ENCODE measurements around the gene FOSL2. TPM values are rescaled to one million over a fixed set of nuclear protein-coding genes. Genes with fewer than 3 reads are reported as not detected.

Gene FOSL2
- total RNA-seq, 1 experiment from 2014 or later = 4.0 TPM

- no peaks in the 10 kb centered on the region for H3K9me3 Mint-ChIP-seq
- DNase-seq (ENCODE audit: low spot score) = no peak
- H3K4me1 Mint-ChIP-seq = peaks cover 5% of the 10 kb centered on the region
- POLR2A ChIA-PET = no interaction called here
- no peaks in the 10 kb centered on the region for H3K36me3 Mint-ChIP-seq
- no peak overlapping the region for H3K4me3 Mint-ChIP-seq
- H3K27ac Mint-ChIP-seq = no peak overlapping the region
- CTCF ChIA-PET = no interaction called here
- TF ChIP-seq ZNF232 (CRISPR knock-in tag; IDR thresholded peaks at IDR 0.05) = no peak
- peak; percentile 35; the same call in 1 of the 2 replicates for TF ChIP-seq ZNF423 (CRISPR knock-in tag; IDR thresholded peaks at IDR 0.05)
- TF ChIP-seq ZNF416 (CRISPR knock-in tag; IDR thresholded peaks at IDR 0.05) = no peak
- TF ChIP-seq ERG (CRISPR knock-in tag; IDR thresholded peaks at IDR 0.05) = no peak
- H3K27me3 Mint-ChIP-seq (ENCODE audit: low read depth) = peaks cover 20% of the 10 kb centered on the region
- ATAC-seq = no peak
These were observed 17.4 kb upstream of the FOSL2 start for GRCh38 chr2:28375236-28375635.

DNA sequence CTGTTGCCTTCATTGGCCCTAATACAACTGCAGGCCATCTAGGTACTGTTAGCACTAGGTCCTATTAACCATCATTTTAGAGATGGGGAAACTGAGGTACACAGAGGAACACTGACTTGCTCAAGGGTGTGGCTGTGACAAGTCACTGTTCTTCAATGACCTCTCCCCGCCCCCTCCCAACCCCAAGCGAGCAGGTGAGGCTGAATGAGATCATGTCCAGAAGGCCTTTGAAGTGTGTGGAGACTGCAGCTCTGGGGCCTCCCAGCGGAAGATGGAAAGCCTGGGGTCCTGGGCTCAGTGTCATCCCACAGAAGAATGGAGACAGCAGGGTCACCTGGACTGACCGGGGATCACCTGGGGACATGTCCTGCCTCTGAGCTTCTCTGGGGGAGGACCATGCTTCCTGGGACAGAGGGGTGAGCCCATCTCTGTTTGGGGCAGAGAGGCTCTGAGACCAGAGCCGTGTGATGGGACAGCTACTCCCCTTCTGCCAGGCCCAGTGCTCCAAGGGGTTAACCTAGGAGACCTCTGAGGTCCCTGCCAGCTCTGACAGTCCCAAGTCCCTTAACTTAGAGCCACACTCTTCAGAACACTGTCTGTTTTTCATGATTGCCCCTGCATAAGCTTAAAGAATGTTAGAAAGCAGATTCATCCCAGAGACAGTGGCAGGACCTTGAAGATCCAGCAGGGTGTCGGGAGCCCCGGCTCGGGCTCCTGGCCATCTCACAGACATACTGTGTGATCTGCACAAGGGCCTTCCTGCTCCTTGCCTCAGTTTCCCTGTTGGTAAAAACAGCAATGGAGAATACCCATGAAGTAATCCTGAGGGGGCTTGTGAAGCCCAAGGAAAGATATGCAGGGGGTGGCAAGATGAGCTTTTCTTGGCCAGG, 16.7 kb upstream of the FOSL2 start:
- no peak overlapping the region for H3K4me3 Mint-ChIP-seq
- no peaks in the 10 kb centered on the region for H3K36me3 Mint-ChIP-seq
- ChIA-PET CTCF (no interaction called here), POLR2A (no interaction called here)
- no peak overlapping the region for H3K27ac Mint-ChIP-seq
- DNase-seq (ENCODE audit: low spot score) = no peak
- TF ChIP-seq AR (CRISPR knock-in tag; IDR thresholded peaks at IDR 0.05) = no peak
- no peak for TF ChIP-seq OVOL2 (CRISPR knock-in tag; IDR thresholded peaks at IDR 0.05; ENCODE audit: borderline replicate concordance)
- ATAC-seq = no peak
- no peaks in the 10 kb centered on the region for H3K9me3 Mint-ChIP-seq
- peaks cover 5% of the 10 kb centered on the region for H3K4me1 Mint-ChIP-seq
- H3K27me3 Mint-ChIP-seq (ENCODE audit: low read depth) = peaks cover 28% of the 10 kb centered on the region

DNA sequence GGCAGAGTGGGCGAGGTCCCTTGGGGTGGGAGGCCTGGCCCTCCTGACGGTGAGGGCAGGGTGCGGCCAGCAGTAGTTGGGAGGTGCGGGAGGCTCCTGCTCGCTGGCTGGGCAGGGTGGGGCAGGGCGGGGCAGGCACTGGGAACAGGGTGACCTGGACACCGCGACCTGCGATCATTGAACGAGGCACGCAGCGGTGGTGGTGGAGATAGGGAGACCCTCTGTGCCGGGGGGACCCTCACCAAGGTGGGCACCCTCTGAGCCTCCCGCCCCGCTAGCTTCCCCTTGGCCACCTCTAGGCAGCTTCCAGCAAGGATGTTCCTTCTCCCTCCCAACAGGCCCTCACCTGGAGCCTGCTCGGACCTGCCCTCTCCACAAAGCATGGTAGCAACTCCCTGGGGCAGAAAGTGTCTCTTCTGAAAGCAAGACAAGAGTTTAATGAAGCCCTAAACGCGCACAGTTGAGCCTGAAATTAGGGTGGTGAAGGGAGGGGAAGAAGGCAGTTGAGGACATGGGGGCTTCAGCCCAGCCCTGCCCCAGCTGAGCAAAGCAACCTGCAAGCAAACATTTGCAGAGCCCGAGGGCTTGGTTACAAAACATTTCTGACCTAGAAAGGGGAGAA, 15.4 kb upstream of the FOSL2 start:
- CTCF ChIA-PET = no interaction called here
- DNase-seq (ENCODE audit: low spot score) = no peak
- Mint-ChIP-seq H3K9me3 (no peaks in the 10 kb centered on the region), H3K4me1 (peaks cover 5% of the 10 kb centered on the region), H3K27ac (no peak overlapping the region), H3K27me3 (ENCODE audit: low read depth) (peaks cover 36% of the 10 kb centered on the region), H3K36me3 (no peaks in the 10 kb centered on the region), H3K4me3 (no peak overlapping the region)
- no peak for ATAC-seq
- no peak for TF ChIP-seq ELF4 (CRISPR knock-in tag; IDR thresholded peaks at IDR 0.05; ENCODE audit: low read depth)
- no peak for TF ChIP-seq USF2 (CRISPR knock-in tag; IDR thresholded peaks at IDR 0.05)
- no peak for TF ChIP-seq HMGA2 (CRISPR knock-in tag; IDR thresholded peaks at IDR 0.05)
- TF ChIP-seq MYBL2 (CRISPR knock-in tag; IDR thresholded peaks at IDR 0.05) = no peak
- no peak for TF ChIP-seq USF1 (CRISPR knock-in tag; IDR thresholded peaks at IDR 0.05)
- TF ChIP-seq MXD4 (CRISPR knock-in tag; IDR thresholded peaks at IDR 0.05; ENCODE audit: borderline replicate concordance) = no peak
- TF ChIP-seq AR (CRISPR knock-in tag; IDR thresholded peaks at IDR 0.05) = no peak
- POLR2A ChIA-PET = no interaction called here
